OCI-M1 (cell line): ENCODE measurements around the gene NRDC.

ENCODE experiments used
- DNase-seq: peaks from one replicate; lab custom pipeline; 2025; lab: John Stamatoyannopoulos, UW

NRDC gene

GRCh38 chr1:51761351-51761750, 117.2 kb downstream of the NRDC start:
- DNase-seq = peak; percentile 26

- no peak for DNase-seq
These were observed 117.7 kb downstream of the NRDC start for GRCh38 chr1:51760872-51761271.

DNA sequence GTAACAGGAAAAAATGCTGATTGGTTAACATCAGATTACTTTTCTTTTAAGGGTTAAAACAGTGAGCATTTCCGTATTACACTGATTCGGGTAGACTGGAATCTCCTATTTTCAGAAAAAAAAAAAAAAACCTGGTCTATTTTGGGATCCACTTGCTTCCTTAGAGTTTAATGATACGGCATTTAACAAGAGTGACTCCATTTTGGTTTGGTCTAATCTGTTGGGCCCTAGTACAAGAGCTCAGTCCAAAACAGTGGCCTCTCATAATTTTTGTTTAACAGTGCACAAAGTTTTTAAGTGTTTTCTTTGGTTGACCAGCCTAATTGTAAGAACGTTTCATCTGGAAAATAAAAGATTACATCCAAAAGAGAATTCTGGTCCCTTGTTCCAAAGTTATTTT, 120.2 kb downstream of the NRDC start:
- no peak for DNase-seq

DNA sequence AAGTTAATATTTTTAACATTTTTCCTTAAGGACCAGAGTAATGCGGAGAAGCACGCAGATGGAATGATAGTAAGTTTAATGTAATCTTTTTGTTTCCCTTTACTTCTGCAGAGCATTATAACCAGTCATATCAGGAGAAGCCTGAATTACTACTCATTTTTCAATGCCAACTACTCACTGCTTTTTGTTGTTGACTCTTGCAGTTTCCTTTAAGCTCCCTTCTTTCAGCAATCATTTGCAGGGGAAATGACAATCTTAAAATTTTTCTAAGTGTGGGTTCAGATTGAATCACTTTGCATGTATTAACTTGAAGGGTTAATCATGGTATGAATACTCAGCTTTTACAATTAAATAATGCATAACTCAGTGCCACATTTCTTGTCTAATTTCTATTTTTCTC, 122.2 kb downstream of the NRDC start:
- DNase-seq = no peak

DNA sequence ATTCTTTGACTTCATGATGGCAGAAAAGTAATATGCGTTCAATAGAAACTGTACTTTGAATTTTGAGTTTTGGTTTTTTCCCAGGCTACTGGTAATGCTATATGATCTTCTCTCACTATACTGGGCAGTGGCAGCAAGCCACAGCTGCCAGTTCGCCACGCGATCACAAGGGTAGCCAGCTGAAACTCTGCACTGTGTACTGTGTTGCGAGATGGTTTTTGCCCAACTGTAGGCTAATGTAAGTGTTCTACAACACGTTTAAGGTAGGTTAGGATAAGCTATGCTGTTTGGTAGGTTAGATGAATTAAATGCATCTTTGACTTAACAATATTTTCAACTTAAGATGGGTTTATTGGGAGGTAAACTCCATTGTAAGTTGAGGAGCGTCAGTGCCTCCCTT, 123.1 kb downstream of the NRDC start:
- no peak for DNase-seq

- no peak for DNase-seq
These were observed 123.9 kb downstream of the NRDC start for GRCh38 chr1:51754666-51755065.

- no peak for DNase-seq
These were observed 124.6 kb downstream of the NRDC start for GRCh38 chr1:51753969-51754368.

GRCh38 chr1:51752073-51752948, 126.2 kb downstream of the NRDC start:
- no peak for DNase-seq

- DNase-seq = no peak
These were observed 127.8 kb downstream of the NRDC start for GRCh38 chr1:51750729-51751128.

DNA sequence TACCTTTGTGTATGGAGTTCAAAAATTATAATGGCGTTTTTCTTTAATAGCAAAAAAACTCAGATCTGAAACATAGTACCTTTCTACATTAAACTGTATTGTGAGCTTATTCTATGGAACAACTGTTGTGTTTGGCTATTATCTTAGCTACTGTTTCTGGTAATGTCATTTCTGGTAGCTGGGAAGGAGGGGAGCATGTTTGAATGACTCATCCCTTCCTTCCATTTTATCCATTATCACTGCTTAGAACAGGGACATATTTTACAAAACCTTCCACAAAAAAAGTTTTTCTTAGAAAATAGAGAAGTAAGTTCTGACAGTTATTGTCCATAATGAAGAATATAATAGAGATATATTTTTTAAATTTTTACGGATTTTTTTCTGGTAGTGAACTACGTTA, 128.3 kb downstream of the NRDC start:
- DNase-seq = peak; percentile 71

GRCh38 chr1:51749151-51749550, 129.4 kb downstream of the NRDC start:
- no peak for DNase-seq

DNA sequence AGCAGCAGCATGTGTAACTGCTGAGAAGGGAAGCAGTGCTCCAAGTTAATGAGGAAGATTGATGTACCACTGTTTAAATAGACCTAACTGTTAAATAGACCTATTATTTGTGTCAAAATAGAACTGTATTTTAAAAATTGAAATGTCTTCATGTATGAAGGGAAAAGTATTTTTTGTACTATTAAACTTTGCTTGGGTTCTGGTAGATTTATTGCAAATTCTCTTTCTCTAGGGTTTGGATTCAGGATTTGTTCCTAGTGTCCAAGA, 133.3 kb downstream of the NRDC start:
- no peak for DNase-seq

DNA sequence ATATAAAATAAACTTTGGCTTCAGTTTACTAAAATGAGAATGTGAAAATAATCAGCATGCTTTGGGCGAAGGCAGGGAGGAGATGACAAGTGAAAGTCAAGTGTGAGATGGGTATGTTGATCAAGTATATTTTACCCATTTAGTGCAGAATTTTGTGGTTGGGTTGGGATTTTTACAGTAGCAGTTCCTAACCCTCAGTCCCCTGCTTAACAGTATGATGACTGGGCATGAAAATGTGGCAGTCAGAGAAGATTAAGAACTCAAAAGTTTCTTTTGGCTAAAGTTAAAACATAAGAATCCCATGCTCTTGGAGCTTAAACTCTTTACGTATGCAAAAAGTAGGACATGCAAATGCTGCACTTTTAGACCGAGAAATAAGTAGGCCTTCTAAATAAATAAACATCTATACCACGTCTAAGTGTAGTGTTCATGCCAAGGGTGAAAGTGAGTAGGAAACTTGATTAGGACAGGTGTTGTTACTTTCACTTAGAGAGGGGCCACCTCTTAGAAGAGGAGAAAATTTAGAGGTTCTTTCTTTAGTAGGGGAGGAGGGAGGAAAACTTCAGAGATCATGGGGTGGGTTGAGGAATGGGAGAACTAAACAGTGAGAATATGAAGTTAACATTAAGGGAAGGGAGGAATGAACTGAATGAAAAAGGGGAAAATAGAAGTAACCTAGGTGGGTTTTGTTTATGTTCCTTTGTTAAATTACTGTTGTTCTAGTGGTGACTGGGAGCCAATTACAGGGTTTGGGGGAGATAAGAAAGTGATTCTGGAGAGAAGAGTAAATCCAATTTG, 133.8 kb downstream of the NRDC start:
- DNase-seq = no peak

GRCh38 chr1:51741121-51741681, 137.3 kb downstream of the NRDC start:
- DNase-seq = no peak

- DNase-seq = no peak
These were observed 137.9 kb downstream of the NRDC start for GRCh38 chr1:51740652-51741051.
